ENCODE measurements around the gene URB1.

The URB1 gene

DNA sequence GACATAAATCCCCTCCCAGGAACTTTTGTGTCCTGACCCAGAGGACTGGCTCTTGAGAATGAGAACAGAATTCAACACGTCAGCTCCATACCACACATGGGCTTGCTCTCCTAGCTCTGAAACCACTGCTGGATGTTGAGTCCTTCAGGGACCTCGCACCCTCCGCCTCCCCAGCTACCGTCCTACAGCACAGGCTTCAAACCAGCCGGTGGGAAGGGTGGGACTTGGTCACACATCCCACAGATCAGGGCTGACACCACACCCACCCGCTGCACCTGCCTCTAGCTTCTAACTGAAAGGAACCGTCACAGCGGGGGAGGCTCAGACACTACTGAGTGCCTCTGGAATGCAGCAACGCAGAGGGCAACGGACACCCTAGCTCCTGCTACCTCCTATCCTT, 70.1 kb downstream of the URB1 start:
- H3K9me3 ChIP-seq (ENCODE audit: low read length), result no peaks in the 10 kb centered on the region
- H3K9ac ChIP-seq (ENCODE audit: low read length), result no peak overlapping the region

DNA sequence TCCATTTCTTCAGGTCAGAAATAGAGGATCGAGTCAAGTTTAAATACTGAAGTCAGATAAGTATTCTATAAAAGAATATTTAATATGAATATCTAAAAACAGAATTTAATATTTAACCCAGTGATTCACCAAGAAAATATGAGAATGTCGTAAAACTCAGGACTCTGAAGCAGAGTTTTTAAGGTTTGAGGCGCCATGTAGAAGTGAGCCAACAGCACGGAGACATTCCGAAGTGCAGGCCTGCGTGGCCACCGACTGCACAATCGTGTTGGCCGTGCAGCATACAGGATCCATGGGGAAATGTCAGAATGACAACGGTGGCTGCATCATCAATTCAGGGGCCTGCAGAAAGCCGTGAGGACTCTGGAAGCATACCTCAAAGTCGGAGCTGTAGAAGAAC, 70.7 kb downstream of the URB1 start:
- H3K36me3 ChIP-seq (ENCODE audit: insufficient read depth, low read length), result peaks cover 100% of the 10 kb centered on the region
- no peaks in the 10 kb centered on the region for H3K9me3 ChIP-seq (ENCODE audit: low read length)
- TF ChIP-seq, protein P1, sequence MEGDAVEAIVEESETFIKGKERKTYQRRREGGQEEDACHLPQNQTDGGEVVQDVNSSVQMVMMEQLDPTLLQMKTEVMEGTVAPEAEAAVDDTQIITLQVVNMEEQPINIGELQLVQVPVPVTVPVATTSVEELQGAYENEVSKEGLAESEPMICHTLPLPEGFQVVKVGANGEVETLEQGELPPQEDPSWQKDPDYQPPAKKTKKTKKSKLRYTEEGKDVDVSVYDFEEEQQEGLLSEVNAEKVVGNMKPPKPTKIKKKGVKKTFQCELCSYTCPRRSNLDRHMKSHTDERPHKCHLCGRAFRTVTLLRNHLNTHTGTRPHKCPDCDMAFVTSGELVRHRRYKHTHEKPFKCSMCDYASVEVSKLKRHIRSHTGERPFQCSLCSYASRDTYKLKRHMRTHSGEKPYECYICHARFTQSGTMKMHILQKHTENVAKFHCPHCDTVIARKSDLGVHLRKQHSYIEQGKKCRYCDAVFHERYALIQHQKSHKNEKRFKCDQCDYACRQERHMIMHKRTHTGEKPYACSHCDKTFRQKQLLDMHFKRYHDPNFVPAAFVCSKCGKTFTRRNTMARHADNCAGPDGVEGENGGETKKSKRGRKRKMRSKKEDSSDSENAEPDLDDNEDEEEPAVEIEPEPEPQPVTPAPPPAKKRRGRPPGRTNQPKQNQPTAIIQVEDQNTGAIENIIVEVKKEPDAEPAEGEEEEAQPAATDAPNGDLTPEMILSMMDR (IDR thresholded peaks at IDR 0.05; ENCODE audit: low read length), result no peak
- no peaks in the 10 kb centered on the region for H3K27me3 ChIP-seq (ENCODE audit: insufficient read depth, low read length)
- H3K9ac ChIP-seq (ENCODE audit: low read length), result no peak overlapping the region
- no peaks in the 10 kb centered on the region for H3K4me1 ChIP-seq (ENCODE audit: insufficient read depth, low read length, severe bottlenecking)
- no peaks in the 10 kb centered on the region for H4K20me1 ChIP-seq (ENCODE audit: insufficient read depth, low read length)
- no peak overlapping the region for H3K27ac ChIP-seq (ENCODE audit: low read depth, low read length, poor library complexity, severe bottlenecking)
- H3K9me2 ChIP-seq (ENCODE audit: low read depth, low read length), result no peaks in the 10 kb centered on the region
- no peak overlapping the region for H3K4me2 ChIP-seq (ENCODE audit: low read length)
- H3F3A ChIP-seq (ENCODE audit: insufficient read depth, low read length), result no peaks in the 10 kb centered on the region
- no peak overlapping the region for H2AFZ ChIP-seq (ENCODE audit: low read length)
- no peaks in the 10 kb centered on the region for H3K79me2 ChIP-seq (ENCODE audit: insufficient read depth, low read length)
- H3K4me3 ChIP-seq (ENCODE audit: low read depth, low read length, poor library complexity, severe bottlenecking), result no peak overlapping the region

More for the DNA sequence above, 70.1 kb downstream of the URB1 start:
- no peaks in the 10 kb centered on the region for H3K27me3 ChIP-seq (ENCODE audit: insufficient read depth, low read length)
- TF ChIP-seq, protein P1 (IDR thresholded peaks at IDR 0.05; ENCODE audit: low read length), result no peak
- TF ChIP-seq EZH2 (IDR thresholded peaks at IDR 0.05; ENCODE audit: borderline replicate concordance, low read length), result no peak
- H3K9me2 ChIP-seq (ENCODE audit: low read depth, low read length), result no peaks in the 10 kb centered on the region
- H4K20me1 ChIP-seq (ENCODE audit: insufficient read depth, low read length), result no peaks in the 10 kb centered on the region
- H3K36me3 ChIP-seq (ENCODE audit: insufficient read depth, low read length), result peaks cover 100% of the 10 kb centered on the region
- H2AFZ ChIP-seq (ENCODE audit: low read length), result no peak overlapping the region
- H3K4me2 ChIP-seq (ENCODE audit: low read length), result no peak overlapping the region
- H3F3A ChIP-seq (ENCODE audit: insufficient read depth, low read length), result no peaks in the 10 kb centered on the region
- no peaks in the 10 kb centered on the region for H3K4me1 ChIP-seq (ENCODE audit: insufficient read depth, low read length, severe bottlenecking)
- no peak overlapping the region for H3K27ac ChIP-seq (ENCODE audit: low read depth, low read length, poor library complexity, severe bottlenecking)
- H3K79me2 ChIP-seq (ENCODE audit: insufficient read depth, low read length), result no peaks in the 10 kb centered on the region
- no peak overlapping the region for H3K4me3 ChIP-seq (ENCODE audit: low read depth, low read length, poor library complexity, severe bottlenecking)

DNA sequence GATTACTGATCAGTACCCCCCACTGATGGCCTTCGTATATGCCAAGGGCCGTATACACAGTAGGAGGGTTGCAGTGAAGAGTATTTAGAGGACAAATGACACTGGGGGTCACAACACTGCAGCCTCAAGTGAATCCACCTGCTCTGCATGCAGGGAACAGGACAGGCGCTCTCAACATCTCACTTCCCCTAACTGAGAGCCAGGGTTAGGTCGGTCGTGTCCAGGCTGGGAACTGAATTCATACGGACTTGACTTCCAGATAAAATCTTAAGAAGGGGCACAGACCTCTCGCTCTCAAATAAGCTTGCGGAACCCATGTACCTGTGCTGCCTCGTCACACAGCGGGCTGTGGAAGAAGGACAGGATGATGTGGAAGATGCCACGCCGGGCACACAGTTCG, 71.3 kb downstream of the URB1 start:
- Histone ChIP-seq H3K9ac (ENCODE audit: low read length) (no peak overlapping the region), H4K20me1 (ENCODE audit: insufficient read depth, low read length) (no peaks in the 10 kb centered on the region), H3K36me3 (ENCODE audit: insufficient read depth, low read length) (peaks cover 100% of the 10 kb centered on the region), H3K4me1 (ENCODE audit: insufficient read depth, low read length, severe bottlenecking) (no peaks in the 10 kb centered on the region), H2AFZ (ENCODE audit: low read length) (no peak overlapping the region), H3F3A (ENCODE audit: insufficient read depth, low read length) (no peaks in the 10 kb centered on the region), H3K79me2 (ENCODE audit: insufficient read depth, low read length) (no peaks in the 10 kb centered on the region), H3K4me2 (ENCODE audit: low read length) (no peak overlapping the region), H3K27ac (ENCODE audit: low read depth, low read length, poor library complexity, severe bottlenecking) (no peak overlapping the region), H3K9me3 (ENCODE audit: low read length) (no peaks in the 10 kb centered on the region), H3K9me2 (ENCODE audit: low read depth, low read length) (no peaks in the 10 kb centered on the region), H3K4me3 (ENCODE audit: low read depth, low read length, poor library complexity, severe bottlenecking) (no peak overlapping the region), H3K27me3 (ENCODE audit: insufficient read depth, low read length) (no peaks in the 10 kb centered on the region)
- TF ChIP-seq, protein P1 (IDR thresholded peaks at IDR 0.05; ENCODE audit: low read length), result no peak
- no peak for TF ChIP-seq EZH2 (IDR thresholded peaks at IDR 0.05; ENCODE audit: borderline replicate concordance, low read length)
